Activated naive CD8-positive, alpha-beta T cell treated with anti-CD3 and anti-CD28 coated beads, Interleukin-2, amount 50 U/mL, for 16 hours (primary cell): ENCODE measurements around the gene BAG1.

Source experiments
- DNase-seq: peaks from one replicate; pipeline ENCODE4 v3.0.0-alpha.2; 2020; ENCODE audit warnings: low read depth, low spot score

Gene BAG1

DNA sequence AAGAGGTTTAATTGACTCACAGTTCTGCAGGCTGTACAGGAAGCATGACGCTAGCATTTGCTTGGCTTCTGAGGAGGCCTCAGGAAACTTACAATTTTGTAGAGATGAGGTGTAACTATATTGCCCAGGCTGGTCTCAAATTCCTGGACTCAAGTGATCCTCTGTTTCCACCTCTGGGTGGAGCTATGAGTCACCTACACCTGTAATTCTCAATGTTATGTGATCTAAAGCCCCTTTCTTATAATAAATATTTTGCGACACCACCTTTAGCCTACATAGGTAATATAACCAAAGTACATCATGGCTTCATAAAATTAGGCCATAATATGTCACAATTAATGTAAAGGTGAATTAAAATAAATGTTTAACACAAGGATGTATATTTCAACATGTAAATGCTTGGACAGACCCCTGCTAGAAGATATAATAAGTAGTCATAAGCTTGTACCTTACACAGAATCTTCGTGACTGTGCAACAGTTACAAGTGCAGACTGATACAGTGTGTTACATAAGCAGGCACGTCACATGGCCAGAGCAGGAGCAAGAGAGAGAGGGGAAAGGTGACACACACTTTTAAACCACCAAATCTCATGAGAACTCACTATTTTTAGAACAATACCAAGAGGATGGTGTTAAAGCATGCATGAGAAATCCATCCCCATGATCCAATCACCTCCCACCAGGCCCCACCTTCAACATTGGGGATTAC is 54.3 kb downstream of the BAG1 start:
- DNase-seq = no peak

DNA sequence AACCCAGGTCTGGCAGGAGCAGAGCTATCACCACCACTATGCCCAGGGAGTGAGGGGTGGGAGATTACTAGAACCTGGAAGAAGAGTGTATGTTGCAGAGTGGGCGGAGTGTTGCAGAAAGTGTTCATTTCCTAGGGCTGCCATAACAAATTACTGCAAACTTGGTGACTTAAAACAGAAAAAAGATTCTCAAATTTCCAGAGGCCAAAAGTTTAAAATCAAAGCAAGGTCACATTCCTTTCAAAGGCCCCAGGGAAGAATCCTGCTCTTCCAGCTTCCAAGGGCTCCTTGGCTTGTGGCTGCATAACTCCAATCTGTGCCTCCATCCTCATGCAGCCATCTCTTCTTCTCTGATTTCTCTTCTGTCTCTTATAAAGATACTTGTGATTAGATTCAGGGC is 55.1 kb downstream of the BAG1 start:
- no peak for DNase-seq

DNA sequence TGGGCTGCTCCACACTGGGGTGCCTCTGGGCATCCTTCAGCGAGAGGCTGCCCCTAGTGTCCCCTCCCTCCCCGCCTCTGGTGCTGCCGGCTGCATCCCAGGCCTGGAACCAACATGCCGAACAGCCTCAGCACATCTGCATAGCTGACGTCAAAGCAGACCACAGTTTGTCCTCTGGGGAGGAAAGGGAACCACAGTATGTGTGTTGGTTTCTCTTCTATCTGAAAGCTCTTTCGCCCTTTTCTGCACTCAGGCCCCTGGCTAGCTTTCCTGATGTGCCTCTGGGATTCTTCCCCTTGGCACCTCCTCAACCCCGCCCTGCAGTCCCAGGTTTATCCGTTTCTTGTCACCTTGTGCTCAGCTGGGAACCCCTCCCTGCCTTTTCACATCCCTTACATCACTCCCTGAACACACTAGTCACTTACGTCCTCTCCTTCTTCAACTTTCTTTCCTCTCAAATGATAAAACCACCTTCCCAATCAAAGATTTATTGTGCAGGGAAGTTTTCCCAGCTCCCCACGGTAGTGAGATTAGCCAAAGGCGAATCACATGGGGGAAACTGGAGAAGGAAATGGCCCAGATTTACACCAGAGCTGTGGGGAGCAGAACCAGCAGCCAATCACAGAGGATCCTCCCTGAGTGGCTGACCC is 61.8 kb downstream of the BAG1 start:
- no peak for DNase-seq
